Measurements from ENCODE around the gene NELL1.

GRCh38 chr11:21612326-21612725 lies 942.9 kb downstream of the NELL1 start:
- no peak for TF ChIP-seq CTCF (IDR thresholded peaks at IDR 0.05; ENCODE audit: insufficient read depth, low read depth, low read length)
- no peak for TF ChIP-seq EZH2 (IDR thresholded peaks at IDR 0.05; ENCODE audit: insufficient read depth, low read length)

Measured in astrocyte (in vitro differentiated cells and primary cell).